Liver (tissue), 3 donors: ENCODE data around the gene CLPSL2.

Experiments
- RAD21 ChIP-seq, 2 donors: IDR thresholded peaks; 2 replicates each; pipeline ENCODE4 v1.6.1; 2016; ENCODE audit warnings: antibody characterized with exemption in 2 of 2, mild to moderate bottlenecking in 2 of 2
- SP1 ChIP-seq: IDR thresholded peaks from 2 replicates; pipeline ENCODE4 v1.6.1; 2018; ENCODE audit warnings: antibody characterized with exemption, mild to moderate bottlenecking
- TAF1 ChIP-seq: conservative IDR thresholded peaks from 2 replicates; pipeline ENCODE4 v1.6.1; 2016; ENCODE audit warnings: antibody characterized with exemption, mild to moderate bottlenecking
- YY1 ChIP-seq: IDR thresholded peaks from 2 replicates; pipeline ENCODE4 v1.6.1; 2016; ENCODE audit warnings: antibody characterized with exemption, mild to moderate bottlenecking
- TF ChIP-seq, protein P1 (sequence below): fragments of 150-350 bp; IDR thresholded peaks from 2 replicates; pipeline ENCODE4 v1.5.1; 2017; ENCODE audit warnings: improper control_type of control experiment, low read depth, low read length; ENCODE audit not compliant: missing input control
- TF ChIP-seq, protein P2 (sequence below): IDR thresholded peaks from 2 replicates; pipeline ENCODE4 v1.6.1; 2016; ENCODE audit warnings: antibody characterized with exemption, mild to moderate bottlenecking
- TF ChIP-seq, protein P3 (sequence below): IDR thresholded peaks from 2 replicates; pipeline ENCODE4 v1.6.1; 2016; ENCODE audit warnings: antibody characterized with exemption
- donor health status: healthy.
- donor health status: healthy.

DNA sequence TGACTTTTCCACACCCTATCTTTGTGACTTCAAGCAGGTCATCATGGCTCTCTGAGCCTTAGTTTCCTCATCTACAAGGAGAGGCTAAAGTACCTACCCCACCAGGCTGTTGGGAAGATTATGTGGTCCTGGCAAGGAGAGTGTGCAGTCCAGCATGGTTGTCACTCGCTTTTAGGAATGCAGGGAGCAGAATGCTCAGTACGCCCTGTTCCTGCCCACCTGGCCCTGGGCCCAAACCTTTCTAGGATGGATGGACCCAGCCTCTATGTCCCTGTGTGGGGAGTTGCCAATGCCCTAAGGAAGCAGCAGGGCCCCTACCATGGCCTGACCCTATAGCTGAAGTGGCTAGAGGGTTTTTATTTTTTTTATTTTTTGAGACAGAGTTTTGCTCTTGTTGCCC, 2.0 kb downstream of the CLPSL2 start:
- TF ChIP-seq, protein P1, sequence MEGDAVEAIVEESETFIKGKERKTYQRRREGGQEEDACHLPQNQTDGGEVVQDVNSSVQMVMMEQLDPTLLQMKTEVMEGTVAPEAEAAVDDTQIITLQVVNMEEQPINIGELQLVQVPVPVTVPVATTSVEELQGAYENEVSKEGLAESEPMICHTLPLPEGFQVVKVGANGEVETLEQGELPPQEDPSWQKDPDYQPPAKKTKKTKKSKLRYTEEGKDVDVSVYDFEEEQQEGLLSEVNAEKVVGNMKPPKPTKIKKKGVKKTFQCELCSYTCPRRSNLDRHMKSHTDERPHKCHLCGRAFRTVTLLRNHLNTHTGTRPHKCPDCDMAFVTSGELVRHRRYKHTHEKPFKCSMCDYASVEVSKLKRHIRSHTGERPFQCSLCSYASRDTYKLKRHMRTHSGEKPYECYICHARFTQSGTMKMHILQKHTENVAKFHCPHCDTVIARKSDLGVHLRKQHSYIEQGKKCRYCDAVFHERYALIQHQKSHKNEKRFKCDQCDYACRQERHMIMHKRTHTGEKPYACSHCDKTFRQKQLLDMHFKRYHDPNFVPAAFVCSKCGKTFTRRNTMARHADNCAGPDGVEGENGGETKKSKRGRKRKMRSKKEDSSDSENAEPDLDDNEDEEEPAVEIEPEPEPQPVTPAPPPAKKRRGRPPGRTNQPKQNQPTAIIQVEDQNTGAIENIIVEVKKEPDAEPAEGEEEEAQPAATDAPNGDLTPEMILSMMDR: no peak
- TF ChIP-seq, protein P2, sequence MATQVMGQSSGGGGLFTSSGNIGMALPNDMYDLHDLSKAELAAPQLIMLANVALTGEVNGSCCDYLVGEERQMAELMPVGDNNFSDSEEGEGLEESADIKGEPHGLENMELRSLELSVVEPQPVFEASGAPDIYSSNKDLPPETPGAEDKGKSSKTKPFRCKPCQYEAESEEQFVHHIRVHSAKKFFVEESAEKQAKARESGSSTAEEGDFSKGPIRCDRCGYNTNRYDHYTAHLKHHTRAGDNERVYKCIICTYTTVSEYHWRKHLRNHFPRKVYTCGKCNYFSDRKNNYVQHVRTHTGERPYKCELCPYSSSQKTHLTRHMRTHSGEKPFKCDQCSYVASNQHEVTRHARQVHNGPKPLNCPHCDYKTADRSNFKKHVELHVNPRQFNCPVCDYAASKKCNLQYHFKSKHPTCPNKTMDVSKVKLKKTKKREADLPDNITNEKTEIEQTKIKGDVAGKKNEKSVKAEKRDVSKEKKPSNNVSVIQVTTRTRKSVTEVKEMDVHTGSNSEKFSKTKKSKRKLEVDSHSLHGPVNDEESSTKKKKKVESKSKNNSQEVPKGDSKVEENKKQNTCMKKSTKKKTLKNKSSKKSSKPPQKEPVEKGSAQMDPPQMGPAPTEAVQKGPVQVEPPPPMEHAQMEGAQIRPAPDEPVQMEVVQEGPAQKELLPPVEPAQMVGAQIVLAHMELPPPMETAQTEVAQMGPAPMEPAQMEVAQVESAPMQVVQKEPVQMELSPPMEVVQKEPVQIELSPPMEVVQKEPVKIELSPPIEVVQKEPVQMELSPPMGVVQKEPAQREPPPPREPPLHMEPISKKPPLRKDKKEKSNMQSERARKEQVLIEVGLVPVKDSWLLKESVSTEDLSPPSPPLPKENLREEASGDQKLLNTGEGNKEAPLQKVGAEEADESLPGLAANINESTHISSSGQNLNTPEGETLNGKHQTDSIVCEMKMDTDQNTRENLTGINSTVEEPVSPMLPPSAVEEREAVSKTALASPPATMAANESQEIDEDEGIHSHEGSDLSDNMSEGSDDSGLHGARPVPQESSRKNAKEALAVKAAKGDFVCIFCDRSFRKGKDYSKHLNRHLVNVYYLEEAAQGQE: no peak
- TF ChIP-seq YY1 (no peak), TAF1 (no peak), SP1 (no peak), RAD21 (IDR thresholded peaks at IDR 0.05) (no peak)
- TF ChIP-seq, protein P3, sequence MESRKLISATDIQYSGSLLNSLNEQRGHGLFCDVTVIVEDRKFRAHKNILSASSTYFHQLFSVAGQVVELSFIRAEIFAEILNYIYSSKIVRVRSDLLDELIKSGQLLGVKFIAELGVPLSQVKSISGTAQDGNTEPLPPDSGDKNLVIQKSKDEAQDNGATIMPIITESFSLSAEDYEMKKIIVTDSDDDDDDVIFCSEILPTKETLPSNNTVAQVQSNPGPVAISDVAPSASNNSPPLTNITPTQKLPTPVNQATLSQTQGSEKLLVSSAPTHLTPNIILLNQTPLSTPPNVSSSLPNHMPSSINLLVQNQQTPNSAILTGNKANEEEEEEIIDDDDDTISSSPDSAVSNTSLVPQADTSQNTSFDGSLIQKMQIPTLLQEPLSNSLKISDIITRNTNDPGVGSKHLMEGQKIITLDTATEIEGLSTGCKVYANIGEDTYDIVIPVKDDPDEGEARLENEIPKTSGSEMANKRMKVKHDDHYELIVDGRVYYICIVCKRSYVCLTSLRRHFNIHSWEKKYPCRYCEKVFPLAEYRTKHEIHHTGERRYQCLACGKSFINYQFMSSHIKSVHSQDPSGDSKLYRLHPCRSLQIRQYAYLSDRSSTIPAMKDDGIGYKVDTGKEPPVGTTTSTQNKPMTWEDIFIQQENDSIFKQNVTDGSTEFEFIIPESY: no peak
